K562 (cell line): ENCODE measurements around the gene TTBK2. TPM values are rescaled to one million over a fixed set of nuclear protein-coding genes. Genes with fewer than 3 reads are reported as not detected.

Source experiments
- ATAC-seq: fragments of 200-7000 bp; cut with Tn5 transposase; 3 replicates; pipeline ENCODE4 v1.9.1; 2020; ENCODE audit warnings: moderate library complexity
- BruUV-seq: library from RNA; stranded (reverse); fragments of 400-500 nt; replicated peaks from 2 replicates; lab custom pipeline; 2021; lab: Mats Ljungman, UMichigan
- CTCF ChIA-PET: fragments of 300-600 bp; formaldehyde crosslinking; extraction: SDS; loops from one replicate; lab custom pipeline; 2021; ENCODE audit warnings: low intra/inter-chr PET ratio; lab: Yijun Ruan, JAX
- POLR2A ChIA-PET: fragments of 300-600, 350-650 bp; sonication (Branson Sonifier 250); formaldehyde crosslinking; extraction: SDS; loops from one replicate; lab custom pipeline; 2021; ENCODE audit warnings: antibody characterized with exemption, inconsistent platforms; lab: Yijun Ruan, JAX
- DNase-seq, 4 experiments: peaks; one replicate each; pipeline versions ENCODE4 v3.0.0 to v3.0.0-alpha.2; 2011 to 2018; ENCODE audit warnings: low spot score in 3 of 4, mixed read lengths in 3 of 4; ENCODE audit errors: extremely low read depth in 1 of 4
- FAIRE-seq: peaks from 2 replicates; lab custom pipeline; 2011; peaks lifted over from hg19 to GRCh38; lab: Jason Lieb, UNC
- H2AFZ ChIP-seq: 2 replicates; pipeline ENCODE4 v1.6.0; 2011; ENCODE audit warnings: low read depth, low read length, control low read depth, inconsistent platforms
- H3K27ac ChIP-seq: fragments of 200-600 bp; 3 replicates; pipeline ENCODE4 v1.8.0; 2011; ENCODE audit warnings: low read depth, mild to moderate bottlenecking, control low read depth, inconsistent platforms, low read length, moderate library complexity, mixed read lengths; ENCODE audit errors: extremely low read depth
- H3K27me3 ChIP-seq, 2 experiments: fragments of 300-600 bp in 1 of 2; 2 replicates in 1 of 2; 3 replicates in 1 of 2; pipeline versions ENCODE4 v1.6.0 to v1.8.0; 2011; ENCODE audit warnings: inconsistent platforms in 2 of 2, low read length in 2 of 2, mild to moderate bottlenecking in 1 of 2, mixed read lengths in 1 of 2, moderate library complexity in 1 of 2; ENCODE audit not compliant: control insufficient read depth in 2 of 2, insufficient read depth in 2 of 2
- H3K36me3 ChIP-seq: fragments of 300-600 bp; 3 replicates; pipeline ENCODE4 v1.8.0; 2011; ENCODE audit warnings: mild to moderate bottlenecking, low read length, inconsistent platforms; ENCODE audit not compliant: control insufficient read depth, insufficient read depth
- H3K4me1 ChIP-seq, 2 experiments: fragments of 200-600 bp in 1 of 2; replicated peaks in 1 of 2; 2 replicates in 1 of 2; 3 replicates in 1 of 2; pipeline versions ENCODE4 v1.5.1 to v1.8.0; 2011; ENCODE audit warnings: inconsistent platforms in 2 of 2, low read length in 2 of 2, mild to moderate bottlenecking in 1 of 2, mixed read lengths in 1 of 2, moderate library complexity in 1 of 2; ENCODE audit not compliant: control insufficient read depth in 2 of 2, insufficient read depth in 2 of 2
- H3K4me2 ChIP-seq: 2 replicates; pipeline ENCODE4 v1.6.1; 2011; ENCODE audit warnings: low read length, control low read depth, inconsistent platforms, mixed read lengths; ENCODE audit not compliant: insufficient read depth
- H3K4me3 ChIP-seq: fragments of 200-600 bp; sonication (generic), shearing (Covaris generic); 2 replicates; pipeline ENCODE4 v1.5.1; 2016; ENCODE audit warnings: control low read depth, inconsistent platforms
- H3K79me2 ChIP-seq: fragments of 200-600 bp; 3 replicates; pipeline ENCODE4 v1.8.0; 2011; ENCODE audit warnings: low read length, inconsistent platforms; ENCODE audit not compliant: control insufficient read depth, insufficient read depth
- H3K9ac ChIP-seq, 2 experiments: 2 replicates each; pipeline versions ENCODE4 v1.6.0 to v1.6.1; 2011; ENCODE audit warnings: low read depth in 2 of 2, low read length in 2 of 2, control low read depth in 1 of 2, inconsistent platforms in 1 of 2, mild to moderate bottlenecking in 1 of 2, mixed read lengths in 1 of 2; ENCODE audit not compliant: insufficient read depth in 1 of 2
- H3K9me1 ChIP-seq: one replicate; pipeline ENCODE4 v1.6.0; 2011; ENCODE audit warnings: inconsistent platforms, mild to moderate bottlenecking, low read length, moderate library complexity; ENCODE audit not compliant: control insufficient read depth, insufficient read depth
- H3K9me3 ChIP-seq: replicated peaks from 2 replicates; pipeline ENCODE4 v1.5.1; 2011; ENCODE audit warnings: low read depth, low read length, inconsistent platforms; ENCODE audit not compliant: control insufficient read depth, insufficient read depth
- H4K20me1 ChIP-seq: replicated peaks from 2 replicates; pipeline ENCODE4 v1.6.1; 2011; ENCODE audit warnings: low read length, inconsistent platforms, mixed read lengths; ENCODE audit not compliant: control insufficient read depth, insufficient read depth
- ASH1L ChIP-seq: fragments of 450-650 bp; IDR thresholded peaks from 2 replicates; pipeline ENCODE4 v1.6.1; 2018; ENCODE audit warnings: borderline replicate concordance, mild to moderate bottlenecking, low read depth; ENCODE audit not compliant: partially characterized antibody
- BDP1 ChIP-seq: IDR thresholded peaks from 3 replicates; pipeline ENCODE4 v1.6.1; 2011; ENCODE audit not compliant: insufficient read length, insufficient read depth
- NONO ChIP-seq, 2 experiments: fragments of 200-400 bp in 1 of 2; fragments of 450-650 bp in 1 of 2; formaldehyde crosslinking in 1 of 2; IDR thresholded peaks; 2 replicates each; pipeline ENCODE4 v1.6.1; 2017; ENCODE audit warnings: low read depth in 2 of 2, mild to moderate bottlenecking in 2 of 2, moderate library complexity in 2 of 2, low read length in 1 of 2
- SMARCE1 ChIP-seq: fragments of 450-650 bp; IDR thresholded peaks from 2 replicates; pipeline ENCODE4 v1.7.1; 2016; ENCODE audit warnings: mild to moderate bottlenecking
- SPI1 ChIP-seq: IDR thresholded peaks from 2 replicates; pipeline ENCODE4 v1.6.1; 2011; ENCODE audit warnings: low read depth, low read length, control low read depth, borderline replicate concordance
- ZBTB7A ChIP-seq: IDR thresholded peaks from 2 replicates; pipeline ENCODE4 v1.6.1; 2011; ENCODE audit warnings: low read depth, mild to moderate bottlenecking, low read length, moderate library complexity, borderline replicate concordance; ENCODE audit not compliant: control insufficient read depth
- ZNF133 ChIP-seq: fragments of 250-450 bp; sonication (Bioruptor Pico); IDR thresholded peaks from 2 replicates; pipeline ENCODE4 v1.4.0; 2020; ENCODE audit warnings: mild to moderate bottlenecking
- ZNF75A ChIP-seq: fragments of 450-650 bp; formaldehyde crosslinking; IDR thresholded peaks from 2 replicates; pipeline ENCODE4 v1.4.0; 2020; ENCODE audit warnings: mild to moderate bottlenecking
- WGBS: fragments of 100-300 bp; shearing (Covaris generic); methylation state at CpG from one replicate; pipeline ENCODE4 v1.1.6; 2016; ENCODE audit warnings: low coverage, mixed read lengths; ENCODE audit not compliant: insufficient coverage; ENCODE audit errors: missing lambda C conversion rate; 5-methylcytosine and 5-hydroxymethylcytosine counted together
- in situ Hi-C: fragments of 300-500 bp; cut with MboI; formaldehyde crosslinking; loops from 4 replicates; pipeline ENCODE4 v1.15.0; 2018; ENCODE audit warnings: inconsistent platforms, mixed read lengths
- intact Hi-C: fragments of 100-400 bp; cut with micrococcal nuclease; formaldehyde crosslinking; loops from 2 replicates; pipeline ENCODE4 v1.14.2; 2022
- polyA plus RNA-seq, 8 experiments: library from polyadenylated mRNA; depleted of rRNA in 4 of 8; stranded (reverse) in 5 of 8; unstranded in 3 of 8; fragments of >200 nt; fragmentation: Nextera tagmentation in 2 of 8; fragmentation: Illumina TruSeq in 1 of 8; extraction: Ambion mirVana in 2 of 8; extraction: Trizol in 1 of 8; gene quantifications; 2 replicates each; pipeline versions ENCODE4 v1.2.1 to v1.2.3, GENCODE V29; 2011 to 2014; ENCODE audit warnings: inconsistent platforms in 1 of 8, missing spikeins in 1 of 8
- total RNA-seq, 7 experiments: library from RNA; depleted of rRNA in 6 of 7; stranded (reverse); fragments of >200 nt in 6 of 7; fragmentation: Illumina TruSeq in 2 of 7; extraction: Trizol in 2 of 7; gene quantifications; 2 replicates each; pipeline versions ENCODE4 v1.2.1 to v1.2.3, GENCODE V29; 2011 to 2021; ENCODE audit warnings: low replicate concordance in 1 of 7
- TF ChIP-seq, protein P1 (sequence below): sonication (generic); formaldehyde crosslinking; IDR thresholded peaks from 2 replicates; pipeline ENCODE4 v1.8.1; 2023; ENCODE audit warnings: mild to moderate bottlenecking, missing genetic modification reagents, moderate library complexity
- TF ChIP-seq, protein P2 (sequence below): fragments of 450-650 bp; formaldehyde crosslinking; IDR thresholded peaks from 2 replicates; pipeline ENCODE4 v1.4.0; 2020; ENCODE audit warnings: mild to moderate bottlenecking
- TF ChIP-seq, protein P3 (sequence below), 2 experiments: fragments of 450-650 bp in 1 of 2; sonication (generic) in 1 of 2; formaldehyde crosslinking in 1 of 2; IDR thresholded peaks; 2 replicates each; pipeline versions ENCODE4 v1.7.1 to v1.9.0; 2016 to 2022; ENCODE audit warnings: inconsistent platforms in 1 of 2, mild to moderate bottlenecking in 1 of 2, missing genetic modification reagents in 1 of 2

Gene TTBK2
- total and polyA plus RNA-seq, 9 of the 15 experiments (the other 6 are each of a cell fraction or from before 2014, with no cell fraction given), result 0.89 to 8.0 (median 4.8) TPM

DNA sequence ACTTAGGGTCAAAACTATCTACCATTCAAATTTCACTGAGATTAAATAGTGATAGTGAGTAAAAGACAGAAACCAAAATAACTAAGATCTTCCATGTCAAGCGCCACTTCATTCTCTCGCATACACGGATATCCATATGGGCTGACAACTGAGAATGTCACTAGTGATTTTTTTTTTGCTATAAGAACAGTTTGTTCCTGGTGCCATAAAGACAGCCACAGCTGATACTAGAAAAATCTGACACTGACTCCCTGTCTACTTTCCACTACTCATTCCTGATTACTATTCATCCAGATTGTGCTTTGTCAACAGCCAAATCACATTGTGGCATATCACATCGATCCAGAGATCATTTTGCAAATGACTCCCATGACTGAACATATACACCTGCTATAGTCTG lies 137.9 kb downstream of the TTBK2 start:
- ChIA-PET CTCF (no interaction called here), POLR2A (no interaction called here)
- 84% methylated on average over 4 of the region's 4 CpGs for WGBS
- H3K27ac ChIP-seq, result no peak overlapping the region
- no peak overlapping the region for H3K4me3 ChIP-seq
- ATAC-seq (no peak), FAIRE-seq (no peak), DNase-seq (no peak)
- no peaks in the 10 kb centered on the region for H3K9me1 ChIP-seq
- no peak overlapping the region for H3K9ac ChIP-seq
- H3K4me2 ChIP-seq, result no peak overlapping the region
- no peak overlapping the region for H2AFZ ChIP-seq
- H3K4me1 ChIP-seq, result no peaks in the 10 kb centered on the region
- H3K79me2 ChIP-seq, result no peaks in the 10 kb centered on the region
- H3K9me3 ChIP-seq, result no peaks in the 10 kb centered on the region
- H3K27me3 ChIP-seq, result no peaks in the 10 kb centered on the region
- H3K36me3 ChIP-seq, result peaks cover 7% of the 10 kb centered on the region; the same call in 1 of the 3 replicates
- no peaks in the 10 kb centered on the region for H4K20me1 ChIP-seq
- intact Hi-C loops (no loop called here), in situ Hi-C loops (no loop called here)
- no TSS peak for BruUV-seq
- TF ChIP-seq BDP1, result no peak
- TF ChIP-seq ZBTB7A, result no peak
- TF ChIP-seq, protein P1, sequence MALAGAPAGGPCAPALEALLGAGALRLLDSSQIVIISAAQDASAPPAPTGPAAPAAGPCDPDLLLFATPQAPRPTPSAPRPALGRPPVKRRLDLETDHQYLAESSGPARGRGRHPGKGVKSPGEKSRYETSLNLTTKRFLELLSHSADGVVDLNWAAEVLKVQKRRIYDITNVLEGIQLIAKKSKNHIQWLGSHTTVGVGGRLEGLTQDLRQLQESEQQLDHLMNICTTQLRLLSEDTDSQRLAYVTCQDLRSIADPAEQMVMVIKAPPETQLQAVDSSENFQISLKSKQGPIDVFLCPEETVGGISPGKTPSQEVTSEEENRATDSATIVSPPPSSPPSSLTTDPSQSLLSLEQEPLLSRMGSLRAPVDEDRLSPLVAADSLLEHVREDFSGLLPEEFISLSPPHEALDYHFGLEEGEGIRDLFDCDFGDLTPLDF (CRISPR knock-in tag), result no peak
- TF ChIP-seq ZNF133 (CRISPR knock-in tag), result no peak
- TF ChIP-seq ZNF75A (CRISPR knock-in tag), result no peak
- TF ChIP-seq SMARCE1, result no peak
- TF ChIP-seq SPI1, result no peak
- TF ChIP-seq, protein P2, sequence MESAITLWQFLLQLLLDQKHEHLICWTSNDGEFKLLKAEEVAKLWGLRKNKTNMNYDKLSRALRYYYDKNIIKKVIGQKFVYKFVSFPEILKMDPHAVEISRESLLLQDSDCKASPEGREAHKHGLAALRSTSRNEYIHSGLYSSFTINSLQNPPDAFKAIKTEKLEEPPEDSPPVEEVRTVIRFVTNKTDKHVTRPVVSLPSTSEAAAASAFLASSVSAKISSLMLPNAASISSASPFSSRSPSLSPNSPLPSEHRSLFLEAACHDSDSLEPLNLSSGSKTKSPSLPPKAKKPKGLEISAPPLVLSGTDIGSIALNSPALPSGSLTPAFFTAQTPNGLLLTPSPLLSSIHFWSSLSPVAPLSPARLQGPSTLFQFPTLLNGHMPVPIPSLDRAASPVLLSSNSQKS (CRISPR knock-in tag), result no peak
- no peak for TF ChIP-seq ASH1L
- TF ChIP-seq NONO (IDR thresholded peaks at IDR 0.05; ENCODE audit: low read depth in 2 of 2, low read length in 1 of 2), result no peak
- TF ChIP-seq, protein P3, sequence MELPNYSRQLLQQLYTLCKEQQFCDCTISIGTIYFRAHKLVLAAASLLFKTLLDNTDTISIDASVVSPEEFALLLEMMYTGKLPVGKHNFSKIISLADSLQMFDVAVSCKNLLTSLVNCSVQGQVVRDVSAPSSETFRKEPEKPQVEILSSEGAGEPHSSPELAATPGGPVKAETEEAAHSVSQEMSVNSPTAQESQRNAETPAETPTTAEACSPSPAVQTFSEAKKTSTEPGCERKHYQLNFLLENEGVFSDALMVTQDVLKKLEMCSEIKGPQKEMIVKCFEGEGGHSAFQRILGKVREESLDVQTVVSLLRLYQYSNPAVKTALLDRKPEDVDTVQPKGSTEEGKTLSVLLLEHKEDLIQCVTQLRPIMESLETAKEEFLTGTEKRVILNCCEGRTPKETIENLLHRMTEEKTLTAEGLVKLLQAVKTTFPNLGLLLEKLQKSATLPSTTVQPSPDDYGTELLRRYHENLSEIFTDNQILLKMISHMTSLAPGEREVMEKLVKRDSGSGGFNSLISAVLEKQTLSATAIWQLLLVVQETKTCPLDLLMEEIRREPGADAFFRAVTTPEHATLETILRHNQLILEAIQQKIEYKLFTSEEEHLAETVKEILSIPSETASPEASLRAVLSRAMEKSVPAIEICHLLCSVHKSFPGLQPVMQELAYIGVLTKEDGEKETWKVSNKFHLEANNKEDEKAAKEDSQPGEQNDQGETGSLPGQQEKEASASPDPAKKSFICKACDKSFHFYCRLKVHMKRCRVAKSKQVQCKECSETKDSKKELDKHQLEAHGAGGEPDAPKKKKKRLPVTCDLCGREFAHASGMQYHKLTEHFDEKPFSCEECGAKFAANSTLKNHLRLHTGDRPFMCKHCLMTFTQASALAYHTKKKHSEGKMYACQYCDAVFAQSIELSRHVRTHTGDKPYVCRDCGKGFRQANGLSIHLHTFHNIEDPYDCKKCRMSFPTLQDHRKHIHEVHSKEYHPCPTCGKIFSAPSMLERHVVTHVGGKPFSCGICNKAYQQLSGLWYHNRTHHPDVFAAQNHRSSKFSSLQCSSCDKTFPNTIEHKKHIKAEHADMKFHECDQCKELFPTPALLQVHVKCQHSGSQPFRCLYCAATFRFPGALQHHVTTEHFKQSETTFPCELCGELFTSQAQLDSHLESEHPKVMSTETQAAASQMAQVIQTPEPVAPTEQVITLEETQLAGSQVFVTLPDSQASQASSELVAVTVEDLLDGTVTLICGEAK (IDR thresholded peaks at IDR 0.05), result no peak
- TF ChIP-seq, protein P3 (CRISPR knock-in tag; IDR thresholded peaks at IDR 0.05), result no peak
